HG03439 (cell line): Measurements from ENCODE around the gene SDK2.

ENCODE experiments used
- ATAC-seq: cut with Tn5 transposase; IDR thresholded peaks from one replicate; pipeline ENCODE4 v1.9.1; 2021; ENCODE audit warnings: mild to moderate bottlenecking, moderate library complexity; ENCODE audit not compliant: unreplicated experiment

The SDK2 gene

DNA sequence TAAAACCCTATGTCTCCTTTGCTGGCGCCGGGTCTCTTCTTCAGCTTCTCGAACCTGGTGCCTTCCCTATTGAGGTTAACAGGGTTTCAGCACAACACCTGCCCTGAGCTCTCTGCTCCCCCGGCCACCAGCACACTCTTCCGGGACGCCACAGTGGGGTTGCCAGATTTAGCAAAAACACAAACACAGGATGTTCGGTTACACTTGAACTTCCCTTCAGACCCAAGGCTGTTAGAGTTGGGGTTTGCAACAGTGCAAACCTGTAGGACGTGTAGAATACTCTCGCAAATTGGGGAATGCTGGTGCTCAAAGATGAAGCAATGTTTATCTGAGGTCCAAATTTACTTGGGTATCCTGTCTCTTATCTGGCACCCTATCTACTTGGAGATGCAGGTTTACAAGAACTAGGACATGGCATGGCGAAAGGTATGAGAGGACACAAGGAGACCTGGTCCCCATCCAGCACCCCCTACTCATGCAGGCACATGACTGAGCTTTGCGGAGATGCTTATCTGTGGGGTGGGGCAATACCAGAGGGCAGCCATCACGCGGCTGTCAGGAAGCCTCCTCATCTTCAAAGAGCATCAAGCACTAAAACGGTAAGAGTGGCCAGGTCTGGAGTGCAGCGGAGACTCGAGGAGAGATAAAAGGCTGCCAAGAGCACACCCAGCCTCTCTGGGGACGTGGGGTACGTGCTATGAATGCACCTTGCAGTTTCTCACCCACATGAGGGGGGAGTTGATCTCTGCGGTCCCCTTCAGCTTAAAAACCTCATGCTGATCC is 52.8 kb downstream of the SDK2 start:
- ATAC-seq = no peak

DNA sequence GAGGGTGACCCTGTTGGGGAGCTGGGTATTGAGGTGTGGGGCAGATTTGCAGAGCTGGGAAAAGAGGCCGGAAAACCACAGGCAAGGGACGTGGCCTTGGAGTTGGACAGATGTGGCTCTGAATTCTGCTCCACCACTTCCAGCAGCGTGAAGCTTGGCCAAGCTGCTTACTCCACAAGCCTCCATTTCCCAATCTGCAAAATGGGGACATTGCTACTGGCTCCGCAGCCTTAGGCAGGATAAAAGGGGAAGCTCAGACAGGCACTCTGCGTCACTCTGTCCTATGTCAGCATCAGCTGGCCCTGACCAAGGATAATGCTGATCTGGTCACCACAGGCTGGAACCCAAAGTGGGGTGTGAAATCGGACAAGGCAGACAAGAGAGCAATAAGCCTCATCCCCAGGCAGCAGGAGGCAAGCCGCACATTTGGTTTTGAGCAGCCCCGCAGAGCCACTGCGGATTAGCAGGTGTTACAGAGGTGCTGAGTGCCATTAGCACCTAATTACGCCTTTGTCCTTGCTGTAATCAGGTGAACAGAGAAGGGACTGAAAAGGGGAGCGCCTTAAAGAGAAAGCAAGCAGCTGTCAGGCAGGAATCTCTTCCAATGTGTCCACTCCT is 54.8 kb downstream of the SDK2 start:
- no peak for ATAC-seq

DNA sequence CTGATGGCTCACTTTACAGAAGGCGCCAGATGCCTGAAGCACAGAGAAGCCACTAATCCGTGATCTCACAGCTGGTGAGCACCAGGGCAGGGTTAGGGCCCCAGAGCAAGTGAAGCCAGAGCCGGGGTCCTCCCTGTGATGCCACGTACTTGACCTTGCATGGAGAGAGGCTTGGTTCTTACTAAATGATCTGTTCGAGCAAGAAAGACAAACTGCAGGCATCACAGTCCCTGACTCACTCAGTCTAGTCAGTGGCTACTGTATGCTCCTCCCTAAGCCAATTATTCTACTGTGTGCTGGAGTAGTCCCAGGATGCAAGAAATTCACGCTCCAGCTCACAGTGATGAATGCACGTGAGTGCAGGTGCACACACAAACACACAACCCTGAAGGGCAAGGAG is 55.4 kb downstream of the SDK2 start:
- ATAC-seq = no peak

DNA sequence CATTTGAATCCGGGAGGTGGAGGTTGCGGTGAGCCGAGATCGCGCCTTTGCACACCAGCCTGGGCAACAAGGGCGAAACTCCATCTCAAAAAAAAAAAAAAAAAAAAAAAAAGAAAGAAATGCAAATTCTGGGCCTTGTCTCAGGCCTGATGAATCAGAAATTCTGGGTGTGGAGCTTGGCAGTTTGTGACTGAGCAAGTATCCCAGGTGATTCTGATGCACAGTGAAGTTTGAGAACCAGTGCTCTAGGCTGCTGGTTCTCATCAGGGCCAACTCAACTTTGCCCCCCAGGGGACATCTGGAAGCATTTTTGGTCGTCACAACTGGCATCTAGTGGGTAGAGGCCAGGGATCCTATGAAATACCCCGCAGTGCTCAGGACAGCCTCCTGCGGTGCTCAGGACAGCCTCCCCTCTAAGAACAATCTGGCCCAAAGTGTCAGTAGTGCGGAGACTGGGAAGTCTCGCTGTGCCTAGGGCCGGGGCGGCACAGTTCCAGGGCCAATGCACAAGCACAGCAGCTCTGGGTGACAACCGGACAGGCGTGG is 55.9 kb downstream of the SDK2 start:
- no peak for ATAC-seq

DNA sequence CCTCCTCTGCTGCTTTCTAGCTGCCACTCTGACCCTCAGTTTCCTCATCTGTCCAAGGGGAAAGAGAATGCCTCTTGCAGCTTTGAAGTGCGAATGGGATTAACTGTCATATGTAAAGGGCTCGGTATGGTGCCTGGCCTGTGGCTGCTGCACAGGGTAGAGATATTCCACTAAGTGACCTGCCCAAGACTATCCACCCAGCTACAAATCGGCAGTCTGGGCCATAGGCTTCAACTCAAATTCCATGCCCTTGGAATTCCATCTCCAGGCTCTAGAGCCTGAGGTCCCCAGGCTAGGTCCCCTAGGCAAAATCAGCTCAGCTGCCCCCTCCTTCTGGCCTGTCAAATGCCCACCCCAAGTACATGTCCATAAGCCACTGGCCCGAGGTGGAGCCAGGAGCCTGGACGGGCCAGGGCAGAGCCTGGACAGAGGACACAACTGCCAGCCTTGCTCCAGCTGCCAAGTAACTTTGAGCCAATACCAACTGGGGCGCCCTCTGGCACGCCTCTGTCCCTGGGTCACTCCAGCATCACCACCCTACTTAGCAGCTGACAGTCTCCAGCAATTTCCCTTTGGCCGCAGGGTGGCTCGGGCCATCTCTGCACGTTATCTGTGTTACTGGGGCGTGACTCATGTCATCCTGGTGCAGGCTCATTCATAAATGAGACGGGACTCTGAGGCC is 57.2 kb downstream of the SDK2 start:
- ATAC-seq = no peak

DNA sequence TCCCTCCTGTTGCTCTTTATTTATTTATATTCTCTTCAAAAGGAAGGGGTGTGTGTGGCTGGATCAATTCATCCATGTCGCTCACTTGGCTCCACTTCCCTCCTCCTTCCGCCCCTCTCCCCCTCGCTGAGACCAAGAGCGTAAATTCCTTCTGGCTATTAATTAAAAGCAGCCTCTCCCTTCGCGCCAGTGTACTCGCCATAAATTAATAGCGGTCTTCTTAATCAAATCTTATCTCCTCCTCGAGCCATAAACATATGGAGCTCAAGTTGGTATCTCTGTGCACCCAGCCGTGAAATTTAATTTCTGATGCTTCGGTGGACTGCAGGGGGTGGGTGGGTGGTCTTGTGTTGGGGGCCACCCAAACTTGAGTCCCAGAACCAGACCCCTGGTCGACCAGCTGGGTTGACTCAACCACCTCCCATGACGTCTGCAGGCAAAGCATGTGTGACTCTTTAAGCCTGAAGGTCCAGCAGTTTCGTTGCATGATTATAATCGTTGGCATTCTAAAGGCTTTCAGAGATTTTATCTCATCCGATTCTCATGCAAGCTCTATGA is 57.9 kb downstream of the SDK2 start:
- ATAC-seq = no peak

DNA sequence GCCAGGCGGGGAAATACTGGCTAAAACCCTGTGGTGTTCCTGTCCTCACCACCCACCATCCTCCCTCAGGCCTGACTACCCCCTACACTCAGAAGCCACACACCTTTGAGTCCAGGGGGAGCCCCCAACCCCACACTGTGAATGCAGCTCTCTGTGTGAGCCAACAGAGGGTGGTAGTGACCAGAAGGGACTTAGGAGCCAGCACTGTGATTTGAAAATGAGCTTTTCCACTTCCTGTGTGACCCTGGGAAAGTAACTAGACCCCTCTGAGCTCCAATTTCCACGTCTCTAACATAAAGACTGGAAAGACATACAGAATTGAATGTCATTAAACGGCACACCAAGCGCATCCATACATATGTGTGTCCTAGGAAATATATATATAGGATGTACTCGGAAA is 58.7 kb downstream of the SDK2 start:
- no peak for ATAC-seq

DNA sequence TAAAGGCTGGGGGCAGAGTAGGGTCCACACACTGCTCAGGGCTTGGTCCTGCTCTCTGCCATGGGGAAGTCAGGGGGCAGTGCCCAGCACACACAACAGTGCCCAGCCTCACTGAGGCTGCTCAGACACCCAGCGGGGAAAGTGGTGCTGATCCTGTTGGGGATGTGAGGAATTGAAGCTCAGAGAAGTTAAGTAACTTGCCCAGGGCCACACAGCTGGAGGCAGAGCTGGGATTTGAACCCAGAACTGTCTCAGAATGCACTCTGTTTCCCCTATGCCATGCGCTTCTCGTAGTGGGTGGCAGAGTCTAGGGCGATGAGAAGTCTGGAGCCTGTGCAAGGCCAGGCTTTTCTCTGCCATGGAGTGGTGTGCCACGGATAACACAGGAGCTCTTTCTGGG is 59.3 kb downstream of the SDK2 start:
- ATAC-seq = no peak

DNA sequence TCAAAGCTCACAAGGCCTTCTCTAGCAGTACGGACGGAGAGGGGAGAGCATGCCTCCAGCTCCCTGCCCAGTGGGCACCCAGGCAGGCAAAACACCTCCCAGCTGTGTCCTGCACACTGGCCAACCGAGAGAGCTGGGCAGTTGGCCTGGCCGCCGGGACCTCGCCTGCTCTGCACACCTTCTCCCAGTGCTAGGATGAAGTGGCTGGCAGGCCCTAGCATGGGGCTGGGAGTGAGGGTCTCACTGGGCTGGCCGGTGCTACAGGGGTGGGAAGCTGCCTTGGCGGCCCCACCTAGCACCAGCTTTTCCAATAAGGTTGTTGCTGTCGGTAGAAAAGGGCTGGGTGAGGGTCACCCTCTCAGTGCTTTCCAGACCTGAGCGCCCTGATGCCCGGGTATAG is 60.2 kb downstream of the SDK2 start:
- ATAC-seq = no peak

DNA sequence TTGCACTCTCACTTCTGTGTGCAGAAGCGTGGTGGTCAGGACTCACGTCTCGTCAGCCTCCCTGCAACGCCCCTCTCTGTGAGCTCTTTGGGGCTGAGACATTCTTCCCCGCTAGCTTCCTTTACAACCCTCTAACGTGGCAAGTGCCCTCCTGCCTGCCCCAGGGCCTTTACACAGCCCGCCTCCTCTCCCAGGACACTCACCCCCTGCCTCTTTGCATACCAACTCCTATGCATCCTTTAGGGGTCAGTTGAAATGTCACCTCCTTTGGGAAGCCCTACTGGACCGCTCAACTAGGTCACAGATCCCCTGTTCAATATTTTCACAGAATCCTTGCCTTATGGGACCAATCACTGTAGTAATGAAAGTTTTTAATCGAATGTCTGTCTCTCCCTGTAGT is 61.4 kb downstream of the SDK2 start:
- ATAC-seq = no peak

DNA sequence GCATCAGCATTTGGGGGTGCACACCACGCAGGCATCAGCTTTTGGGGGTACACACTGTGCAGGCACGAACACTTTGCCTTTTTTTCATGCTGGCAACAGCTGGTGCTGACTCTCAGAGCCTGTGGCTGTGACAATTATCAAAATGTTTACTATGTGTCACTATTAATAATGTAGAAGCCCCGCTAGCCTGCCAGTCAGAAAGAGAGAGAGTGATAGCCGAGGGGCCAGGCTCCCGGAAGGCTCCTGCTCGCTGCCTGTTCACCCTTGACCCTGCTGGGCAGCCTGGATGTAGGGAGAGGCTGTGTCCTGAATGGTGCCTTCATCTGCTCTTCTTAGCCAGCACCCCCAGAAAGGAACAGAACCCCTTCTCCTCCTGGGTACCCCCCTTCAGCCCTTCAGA is 61.9 kb downstream of the SDK2 start:
- ATAC-seq = no peak

DNA sequence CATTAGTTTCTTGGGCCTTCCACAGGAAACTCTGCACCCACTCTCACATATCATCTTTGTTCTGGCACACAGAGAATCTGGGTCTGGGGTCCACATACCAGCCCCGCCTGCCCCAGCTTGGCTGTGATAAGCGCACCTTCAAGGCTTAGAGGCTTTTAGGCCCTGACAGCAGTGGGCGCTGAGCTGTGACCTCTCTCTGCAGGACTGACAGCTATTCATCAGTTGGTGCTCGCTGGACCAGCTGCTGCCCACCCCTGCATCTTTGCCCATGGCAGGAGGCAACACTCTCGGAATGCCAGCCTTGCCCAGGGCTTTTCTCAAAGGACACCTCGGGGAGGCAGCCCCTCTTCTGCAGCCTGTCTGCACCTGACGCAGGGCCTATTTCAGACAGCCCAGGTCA is 62.9 kb downstream of the SDK2 start:
- ATAC-seq = no peak

DNA sequence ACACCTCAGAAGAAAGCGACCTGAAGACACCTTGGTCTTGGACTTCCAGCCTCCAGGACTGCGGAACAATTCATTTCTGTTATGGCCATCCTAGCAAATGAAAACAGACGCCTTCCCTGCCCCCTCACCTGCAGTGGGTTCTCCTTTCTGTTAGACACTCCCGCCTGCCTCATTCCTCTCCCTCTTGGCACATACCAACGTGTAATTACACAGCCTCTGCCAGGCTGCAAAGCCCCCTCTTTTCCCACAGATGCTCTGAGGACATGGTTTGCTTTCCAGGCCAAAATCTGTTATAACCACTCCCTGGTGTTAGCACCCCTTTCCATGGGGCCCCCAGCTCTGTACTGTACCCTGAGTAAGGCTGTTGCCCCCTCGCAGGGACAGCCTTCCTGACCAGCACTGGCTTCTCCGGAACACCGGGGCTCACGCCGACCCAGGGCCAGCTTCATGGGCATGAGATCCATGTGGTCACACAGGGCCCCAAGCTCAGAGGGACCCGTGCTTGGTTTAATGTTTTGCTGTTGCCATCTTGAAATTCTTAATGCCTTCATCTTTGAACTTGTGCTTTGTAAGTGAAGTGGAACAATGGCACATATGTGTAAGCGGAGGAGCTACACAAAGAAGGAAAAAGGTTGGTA is 64.1 kb downstream of the SDK2 start:
- no peak for ATAC-seq

DNA sequence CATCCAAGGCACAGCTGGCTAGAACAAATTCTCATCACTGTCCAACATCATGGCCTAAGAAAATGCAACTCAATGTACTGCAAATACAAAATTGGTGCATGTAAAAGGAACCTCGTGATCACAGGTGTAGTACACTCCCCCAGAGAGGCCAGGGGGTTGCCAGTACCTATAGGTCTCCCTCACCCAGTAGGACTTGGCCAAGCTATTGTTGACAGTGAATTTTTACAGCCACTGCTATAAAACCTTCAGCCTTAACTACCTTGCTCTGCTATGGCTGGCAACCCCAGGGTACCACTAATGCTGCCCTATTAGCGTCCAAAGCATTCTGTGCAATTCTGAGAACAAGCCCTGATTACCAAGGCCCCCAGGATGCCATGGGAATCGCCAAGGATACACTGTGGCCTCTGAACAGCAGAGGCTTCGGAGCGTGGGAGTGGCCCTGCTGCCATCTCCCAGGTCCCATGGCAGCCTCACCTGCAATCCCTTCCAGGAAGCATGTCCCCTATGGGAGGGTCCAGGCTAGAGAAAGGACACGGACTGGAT is 67.6 kb downstream of the SDK2 start:
- ATAC-seq = no peak

DNA sequence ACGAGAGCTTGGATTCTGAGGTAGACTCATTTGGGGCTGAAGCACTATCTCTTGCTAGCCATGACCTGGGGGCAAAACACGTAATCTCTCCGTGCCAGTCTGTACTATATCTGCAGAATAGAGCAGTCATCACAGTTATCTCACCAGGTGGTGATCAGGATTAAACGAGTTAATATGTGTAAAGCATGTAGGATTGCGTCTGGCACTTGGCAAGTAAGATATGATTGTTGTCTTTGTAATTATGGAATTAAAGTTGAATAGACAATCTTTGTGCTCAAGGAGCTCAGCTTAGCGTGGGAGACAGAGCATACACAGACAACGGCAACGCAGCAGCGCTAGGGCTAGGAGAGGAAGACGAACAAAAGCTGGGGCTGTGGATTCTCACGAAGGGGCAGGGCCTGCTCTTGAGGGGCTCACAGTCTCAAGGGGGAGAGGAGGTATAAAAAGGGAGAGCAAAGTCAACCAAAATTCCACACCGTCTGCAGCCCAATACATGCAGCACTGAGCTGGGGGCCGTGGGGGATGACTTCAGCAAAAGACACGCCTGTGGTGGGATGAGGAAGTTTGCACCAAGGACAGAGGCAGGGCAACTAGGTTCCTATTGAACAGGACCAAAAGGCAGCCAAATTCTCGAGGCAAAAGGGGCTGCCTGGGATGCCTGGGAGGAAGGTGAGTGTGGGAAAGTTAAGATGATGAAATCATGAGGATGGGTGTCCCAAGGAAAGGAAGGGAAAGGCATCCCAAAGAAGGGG is 68.6 kb downstream of the SDK2 start:
- no peak for ATAC-seq

DNA sequence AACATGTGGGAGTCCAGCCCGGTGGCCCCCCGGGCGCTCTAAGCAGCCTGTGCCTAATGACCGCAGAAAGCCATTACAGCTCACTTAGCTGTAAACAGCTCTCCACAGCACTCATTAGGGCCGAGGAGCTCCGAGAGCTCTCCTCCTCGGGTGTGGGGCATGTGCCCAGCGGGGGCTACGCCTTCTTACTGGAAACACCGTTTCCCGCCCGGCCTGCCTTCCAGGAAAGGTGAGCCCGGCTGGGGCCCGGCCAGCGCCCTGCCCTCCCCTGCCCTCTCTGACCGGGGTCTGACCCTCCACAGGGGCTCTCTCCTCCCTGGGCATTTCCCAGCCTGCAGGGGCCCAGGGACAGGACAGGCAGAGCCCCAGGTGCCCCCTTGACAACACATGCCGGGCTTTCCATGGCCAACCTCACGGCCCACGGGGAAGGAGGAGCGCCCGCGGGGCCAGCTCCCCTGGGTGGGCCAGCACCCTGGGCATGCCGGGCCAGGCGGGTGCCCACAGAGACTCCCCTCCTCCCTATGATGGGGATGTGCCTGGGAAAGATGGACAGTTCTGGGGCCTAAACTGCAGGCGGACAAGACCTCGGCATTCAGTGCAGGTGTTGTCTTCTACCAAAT is 72.6 kb downstream of the SDK2 start:
- ATAC-seq = no peak

DNA sequence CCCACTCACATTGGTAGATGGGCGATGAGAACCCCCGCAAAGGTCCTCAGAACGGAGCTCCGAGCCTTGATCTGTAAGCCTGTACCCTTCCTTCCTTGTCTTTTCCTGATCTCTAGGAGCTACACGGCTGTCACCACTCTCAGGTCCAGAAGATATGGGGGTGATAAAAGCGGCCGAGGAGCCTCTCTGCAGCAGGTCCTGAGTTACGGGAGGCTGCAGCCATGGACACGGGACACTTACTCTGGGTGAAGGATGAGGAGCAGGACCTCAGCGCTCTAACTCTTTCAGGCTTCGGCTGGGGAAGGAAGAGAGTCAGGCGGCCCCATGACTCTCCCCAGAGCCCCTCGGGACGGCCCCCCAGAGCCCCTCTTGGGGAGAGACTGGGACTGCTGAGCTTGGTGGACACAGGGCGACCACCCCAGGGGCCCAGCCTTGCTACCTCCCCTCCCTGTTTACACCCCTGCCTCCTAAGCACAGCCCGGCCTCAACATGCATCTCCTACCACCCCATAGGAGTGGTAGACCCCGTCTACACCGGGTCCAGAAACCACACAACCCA is 74.4 kb downstream of the SDK2 start:
- no peak for ATAC-seq

DNA sequence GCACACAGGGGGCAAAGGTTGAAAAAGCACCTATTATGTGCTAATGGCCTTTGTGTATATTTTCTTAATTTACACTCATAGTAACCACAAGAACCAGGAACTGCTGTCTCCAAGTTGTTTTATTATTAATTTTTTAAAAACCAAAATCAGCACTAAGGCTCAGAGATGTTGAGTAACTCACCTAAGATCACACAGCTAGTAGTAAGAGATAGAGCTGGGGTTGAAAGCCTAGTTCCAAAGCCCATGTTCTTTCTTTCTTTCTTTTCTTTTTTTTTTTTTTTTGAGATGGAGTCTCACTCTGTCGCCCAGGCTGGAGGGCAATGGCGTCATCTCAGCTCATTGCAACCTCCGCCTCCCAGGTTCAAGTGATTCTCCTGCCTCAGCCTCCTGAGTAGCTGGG is 75.3 kb downstream of the SDK2 start:
- no peak for ATAC-seq
